ENCODE measurements around the gene WDR6. TPM values are rescaled to one million over a fixed set of nuclear protein-coding genes. Genes with fewer than 3 reads are reported as not detected.

WDR6 gene
- polyA plus RNA-seq, 1 donor from 2014 or later: 315 TPM

- no peaks in the 10 kb centered on the region for H3F3A ChIP-seq (ENCODE audit: insufficient read depth, low read length, poor library complexity, severe bottlenecking)
- TF ChIP-seq MXI1 (conservative IDR thresholded peaks at IDR 0.05; ENCODE audit: poor library complexity, severe bottlenecking): no peak
- no peak for TF ChIP-seq CTCF (IDR thresholded peaks at IDR 0.05; ENCODE audit: poor library complexity, severe bottlenecking)
- no peak for TF ChIP-seq RAD21 (conservative IDR thresholded peaks at IDR 0.05)
- no peak for TF ChIP-seq REST (IDR thresholded peaks at IDR 0.05; ENCODE audit: borderline replicate concordance)
- no peak for TF ChIP-seq SMC3 (conservative IDR thresholded peaks at IDR 0.05; ENCODE audit: poor library complexity)
- H3K79me2 ChIP-seq (replicated peaks; ENCODE audit: insufficient read depth, low read length): no peaks in the 10 kb centered on the region
- no peaks in the 10 kb centered on the region for H3K27me3 ChIP-seq (ENCODE audit: insufficient read depth, low read depth, low read length)
- no peak overlapping the region for H3K4me3 ChIP-seq (ENCODE audit: low read length)
- no peaks in the 10 kb centered on the region for H3K9me3 ChIP-seq (ENCODE audit: low read length)
- H2AFZ ChIP-seq (ENCODE audit: low read depth, low read length): no peak overlapping the region
- H3K36me3 ChIP-seq (ENCODE audit: insufficient read depth, low read length): peaks cover 14% of the 10 kb centered on the region
- H3K9ac ChIP-seq (ENCODE audit: low read length): no peak overlapping the region
- no peaks in the 10 kb centered on the region for H4K20me1 ChIP-seq (ENCODE audit: insufficient read depth)
- H3K4me2 ChIP-seq (ENCODE audit: low read length): no peak overlapping the region
- H3K9me2 ChIP-seq (ENCODE audit: insufficient read depth, low read length): no peaks in the 10 kb centered on the region
- no peak overlapping the region for H3K27ac ChIP-seq (ENCODE audit: low read length)
These were observed 36.6 kb upstream of the WDR6 start for GRCh38 chr3:48970586-48970985.

- no peaks in the 10 kb centered on the region for H3F3A ChIP-seq (ENCODE audit: insufficient read depth, low read length, poor library complexity, severe bottlenecking)
- H3K79me2 ChIP-seq (replicated peaks; ENCODE audit: insufficient read depth, low read length): no peaks in the 10 kb centered on the region
- peaks cover 4% of the 10 kb centered on the region for H3K36me3 ChIP-seq (ENCODE audit: insufficient read depth, low read length)
- no peak overlapping the region for H3K4me2 ChIP-seq (ENCODE audit: low read length)
- no peaks in the 10 kb centered on the region for H3K9me3 ChIP-seq (ENCODE audit: low read length)
- H3K27me3 ChIP-seq (ENCODE audit: insufficient read depth, low read depth, low read length): no peaks in the 10 kb centered on the region
- no peak overlapping the region for H2AFZ ChIP-seq (ENCODE audit: low read depth, low read length)
- TF ChIP-seq EP300 (conservative IDR thresholded peaks at IDR 0.05; ENCODE audit: poor library complexity, severe bottlenecking): no peak
- H3K4me3 ChIP-seq (ENCODE audit: low read length): no peak overlapping the region
- no peak overlapping the region for H3K9ac ChIP-seq (ENCODE audit: low read length)
- no peak overlapping the region for H3K27ac ChIP-seq (ENCODE audit: low read length)
- no peaks in the 10 kb centered on the region for H3K9me2 ChIP-seq (ENCODE audit: insufficient read depth, low read length)
- H4K20me1 ChIP-seq (ENCODE audit: insufficient read depth): no peaks in the 10 kb centered on the region
These were observed 32.9 kb upstream of the WDR6 start for GRCh38 chr3:48974076-48974864.

- Histone ChIP-seq H3K27me3 (ENCODE audit: insufficient read depth, low read depth, low read length) (no peaks in the 10 kb centered on the region), H3K9me3 (ENCODE audit: low read length) (no peaks in the 10 kb centered on the region), H3K9me2 (ENCODE audit: insufficient read depth, low read length) (no peaks in the 10 kb centered on the region), H3F3A (ENCODE audit: insufficient read depth, low read length, poor library complexity, severe bottlenecking) (no peaks in the 10 kb centered on the region), H3K27ac (ENCODE audit: low read length) (no peak overlapping the region), H3K79me2 (replicated peaks; ENCODE audit: insufficient read depth, low read length) (no peaks in the 10 kb centered on the region), H3K36me3 (ENCODE audit: insufficient read depth, low read length) (peaks cover 3% of the 10 kb centered on the region), H4K20me1 (ENCODE audit: insufficient read depth) (no peaks in the 10 kb centered on the region), H3K9ac (ENCODE audit: low read length) (no peak overlapping the region), H3K4me2 (ENCODE audit: low read length) (no peak overlapping the region), H2AFZ (ENCODE audit: low read depth, low read length) (no peak overlapping the region), H3K4me3 (ENCODE audit: low read length) (no peak overlapping the region)
- no peak for TF ChIP-seq SMC3 (conservative IDR thresholded peaks at IDR 0.05; ENCODE audit: poor library complexity)
These were observed 27.7 kb upstream of the WDR6 start for GRCh38 chr3:48979451-48979850.

Measured in neural cell (in vitro differentiated cells).